Sigmoid colon (tissue), 7 donors: ENCODE measurements around the gene RAB7A. TPM values are rescaled to one million over a fixed set of nuclear protein-coding genes. Genes with fewer than 3 reads are reported as not detected.

Experiments
- DNase-seq: peaks from one replicate; pipeline ENCODE4 v3.0.0-alpha.2; 2019
- H3K27ac ChIP-seq, 4 donors: fragments of 200-600 bp; sonication (generic); one replicate each; pipeline ENCODE4 v1.5.1; 2016 to 2019; ENCODE audit warnings: mild to moderate bottlenecking in 1 of 4
- H3K27me3 ChIP-seq, 3 donors: fragments of 200-600 bp; sonication (generic); one replicate each; pipeline ENCODE4 v1.5.1; 2019; ENCODE audit warnings: mild to moderate bottlenecking in 1 of 3
- H3K36me3 ChIP-seq, 4 donors: fragments of 200-600 bp; sonication (generic); one replicate each; pipeline ENCODE4 v1.5.1; 2016 to 2019
- H3K4me1 ChIP-seq, 4 donors: fragments of 200-600 bp; sonication (generic); one replicate each; pipeline ENCODE4 v1.5.1; 2017 to 2019
- H3K4me3 ChIP-seq, 4 donors: fragments of 200-600 bp; sonication (generic); one replicate each; pipeline ENCODE4 v1.5.1; 2017 to 2019; ENCODE audit warnings: mild to moderate bottlenecking in 2 of 4, moderate library complexity in 1 of 4
- H3K9me3 ChIP-seq, 4 donors: fragments of 200-600 bp in 3 of 4; sonication (generic) in 3 of 4; one replicate each; pipeline versions ENCODE4 v1.5.1 to v1.6.1; 2013 to 2019
- CTCF ChIP-seq, 4 experiments: fragments of 450-650 bp in 3 of 4; fragments of 200-600 bp in 1 of 4; IDR thresholded peaks; one replicate each; pipeline ENCODE4 v1.5.1; 2016 to 2019; ENCODE audit warnings: antibody characterized with exemption in 4 of 4, mild to moderate bottlenecking in 3 of 4, moderate library complexity in 2 of 4
- EP300 ChIP-seq, 4 donors: sonication (generic); formaldehyde crosslinking; IDR thresholded peaks; one replicate each; pipeline ENCODE4 v1.6.1; 2017; ENCODE audit warnings: antibody characterized with exemption in 4 of 4
- POLR2A ChIP-seq, 2 donors: fragments of 450-650 bp; IDR thresholded peaks; one replicate each; pipeline ENCODE4 v1.6.1; 2016; ENCODE audit warnings: antibody characterized with exemption in 2 of 2, mild to moderate bottlenecking in 2 of 2, moderate library complexity in 2 of 2
- POLR2AphosphoS5 ChIP-seq, 4 donors: sonication (generic); formaldehyde crosslinking; IDR thresholded peaks; one replicate each; pipeline ENCODE4 v1.6.1; 2017; ENCODE audit warnings: antibody characterized with exemption in 4 of 4
- WGBS, 2 donors: extraction: QIAGEN DNeasy Blood & Tissue Kit; methylation state at CpG; one replicate each; pipeline ENCODE4 v1.1.7; 2013; 5-methylcytosine and 5-hydroxymethylcytosine counted together
- intact Hi-C: fragments of 100-400 bp; cut with DNase I; formaldehyde crosslinking; loops from one replicate; pipeline ENCODE4 v1.15.1; 2023
- polyA plus RNA-seq, 3 donors: library from polyadenylated mRNA; stranded (reverse); fragments of 200-250 nt; gene quantifications; one replicate each; pipeline ENCODE4 v1.2.3, GENCODE V29; 2013
- total RNA-seq, 4 donors: library from RNA; depleted of rRNA; stranded (reverse); fragments of >200 nt; gene quantifications; one replicate each; pipeline ENCODE4 v1.1.0, GENCODE V29; 2016
- donor health status: healthy with polysubstance abuse.
- donor health status: Bipolar disorder and iron deficiency.
- donor health status: healthy.

RAB7A gene
- total and polyA plus RNA-seq, 7 donors: 73.6 to 275 (median 100.0) TPM

GRCh38 chr3:128775906-128776542, 50.0 kb downstream of the RAB7A start:
- DNase-seq: no peak
- TF ChIP-seq POLR2A (IDR thresholded peaks at IDR 0.05) (no peak), EP300 (IDR thresholded peaks at IDR 0.05) (no peak), CTCF (IDR thresholded peaks at IDR 0.05) (no peak), POLR2AphosphoS5 (IDR thresholded peaks at IDR 0.05) (no peak)
- intact Hi-C loops: no loop called here
- Histone ChIP-seq H3K4me3 (no peak overlapping the region), H3K27me3 (no peaks in the 10 kb centered on the region), H3K36me3 (no peaks in the 10 kb centered on the region), H3K27ac (no peak overlapping the region), H3K9me3 (no peaks in the 10 kb centered on the region), H3K4me1 (peaks cover 0 to 67% (median 47%) of the 10 kb centered on the region in 4 donors)
- WGBS, 2 donors: 56 to 77% methylated on average over 3 of the region's 3 CpGs

- 24 to 83% methylated on average over 1 of the region's 1 CpG for WGBS, 2 donors
- TF ChIP-seq POLR2AphosphoS5 (IDR thresholded peaks at IDR 0.05) (no peak), EP300 (IDR thresholded peaks at IDR 0.05) (no peak), CTCF (IDR thresholded peaks at IDR 0.05) (no peak)
- intact Hi-C loops: no loop called here
- Histone ChIP-seq H3K27ac (peak overlapping the region in 2 of 4 donors; percentile 4 to 36), H3K4me3 (no peak overlapping the region), H3K9me3 (no peaks in the 10 kb centered on the region), H3K4me1 (peaks cover 0 to 88% (median 67%) of the 10 kb centered on the region in 4 donors), H3K36me3 (no peaks in the 10 kb centered on the region), H3K27me3 (no peaks in the 10 kb centered on the region)
- no peak for DNase-seq
Measured at GRCh38 chr3:128780101-128780837, 54.3 kb downstream of the RAB7A start.

GRCh38 chr3:128781164-128781563, 55.2 kb downstream of the RAB7A start:
- intact Hi-C loops: no loop called here

GRCh38 chr3:128782282-128783146, 56.5 kb downstream of the RAB7A start:
- intact Hi-C loops: no loop called here
- peaks cover 0 to 96% (median 76%) of the 10 kb centered on the region in 4 donors for H3K4me1 ChIP-seq
- H3K4me3 ChIP-seq: no peak overlapping the region
- DNase-seq: no peak
- H3K9me3 ChIP-seq: no peaks in the 10 kb centered on the region
- no peaks in the 10 kb centered on the region for H3K27me3 ChIP-seq
- H3K36me3 ChIP-seq: no peaks in the 10 kb centered on the region
- H3K27ac ChIP-seq: no peak overlapping the region
- TF ChIP-seq POLR2AphosphoS5 (IDR thresholded peaks at IDR 0.05): no peak
- TF ChIP-seq POLR2A (IDR thresholded peaks at IDR 0.05): no peak
- TF ChIP-seq CTCF (IDR thresholded peaks at IDR 0.05): no peak
- TF ChIP-seq EP300 (IDR thresholded peaks at IDR 0.05): no peak
- 52 to 77% methylated on average over 5 of the region's 5 CpGs for WGBS, 2 donors

More at GRCh38 chr3:128781164-128781563, 55.2 kb downstream of the RAB7A start:
- DNase-seq: no peak
- no peaks in the 10 kb centered on the region for H3K9me3 ChIP-seq
- 97 to 98% methylated on average over 1 of the region's 1 CpG for WGBS, 2 donors
- peaks cover 0 to 88% (median 68%) of the 10 kb centered on the region in 4 donors for H3K4me1 ChIP-seq
- TF ChIP-seq POLR2A (IDR thresholded peaks at IDR 0.05) (no peak), CTCF (IDR thresholded peaks at IDR 0.05) (no peak), EP300 (IDR thresholded peaks at IDR 0.05) (no peak), POLR2AphosphoS5 (IDR thresholded peaks at IDR 0.05) (no peak)
- no peak overlapping the region for H3K27ac ChIP-seq
- no peak overlapping the region for H3K4me3 ChIP-seq
- H3K36me3 ChIP-seq: no peaks in the 10 kb centered on the region
- no peaks in the 10 kb centered on the region for H3K27me3 ChIP-seq
